Thyroid gland (tissue), 4 donors: ENCODE data around the gene ALKBH3. TPM values are rescaled to one million over a fixed set of nuclear protein-coding genes. Genes with fewer than 3 reads are reported as not detected.

ENCODE experiments used
- DNase-seq, 2 donors: peaks; one replicate each; pipeline ENCODE4 v3.0.0-alpha.2; 2019
- H3K27ac ChIP-seq, 3 donors: fragments of 200-600 bp; sonication (generic); 1 replicate in 2 of 3; 2 replicates in 1 of 3; pipeline ENCODE4 v1.5.1; 2016 to 2019; ENCODE audit warnings: mild to moderate bottlenecking in 1 of 3, moderate library complexity in 1 of 3
- H3K27me3 ChIP-seq: fragments of 200-600 bp; sonication (generic); one replicate; pipeline ENCODE4 v1.5.1; 2019
- H3K36me3 ChIP-seq, 2 donors: fragments of 200-600 bp; sonication (generic); one replicate each; pipeline ENCODE4 v1.5.1; 2016 to 2019
- H3K4me1 ChIP-seq, 2 donors: fragments of 200-600 bp; sonication (generic); one replicate each; pipeline ENCODE4 v1.5.1; 2017 to 2019
- H3K4me3 ChIP-seq, 3 donors: fragments of 200-600 bp; sonication (generic); replicated peaks in 1 of 3; 1 replicate in 2 of 3; 2 replicates in 1 of 3; pipeline ENCODE4 v1.5.1; 2016; ENCODE audit warnings: mild to moderate bottlenecking in 1 of 3
- H3K9me3 ChIP-seq: fragments of 200-600 bp; sonication (generic); one replicate; pipeline ENCODE4 v1.5.1; 2017
- POLR2A ChIP-seq, 2 donors: fragments of 450-650 bp; IDR thresholded peaks; one replicate each; pipeline ENCODE4 v1.6.1; 2017; ENCODE audit warnings: antibody characterized with exemption in 2 of 2, mild to moderate bottlenecking in 2 of 2, moderate library complexity in 1 of 2
- WGBS, 2 donors: methylation state at CpG; one replicate each; pipeline ENCODE4 v1.1.5; 2017; 5-methylcytosine and 5-hydroxymethylcytosine counted together
- intact Hi-C: fragments of 100-400 bp; cut with DNase I; formaldehyde crosslinking; loops from one replicate; pipeline ENCODE4 v1.15.1; 2023
- total RNA-seq, 4 donors: library from RNA; depleted of rRNA; stranded (reverse); fragments of >200 nt; gene quantifications; one replicate each; pipeline ENCODE4 v1.2.3, GENCODE V29; 2016
- TF ChIP-seq, protein P1 (sequence below), 6 experiments: fragments of 200-600 bp in 3 of 6; fragments of 450-650 bp in 3 of 6; sonication (generic) in 3 of 6; IDR thresholded peaks; one replicate each; pipeline ENCODE4 v1.5.1; 2016 to 2019; ENCODE audit warnings: antibody characterized with exemption in 6 of 6, mild to moderate bottlenecking in 2 of 6, inconsistent platforms in 1 of 6, moderate library complexity in 1 of 6

ALKBH3 gene
- total RNA-seq, 4 donors from 2014 or later = 32.6 to 44.3 (median 40.4) TPM

DNA sequence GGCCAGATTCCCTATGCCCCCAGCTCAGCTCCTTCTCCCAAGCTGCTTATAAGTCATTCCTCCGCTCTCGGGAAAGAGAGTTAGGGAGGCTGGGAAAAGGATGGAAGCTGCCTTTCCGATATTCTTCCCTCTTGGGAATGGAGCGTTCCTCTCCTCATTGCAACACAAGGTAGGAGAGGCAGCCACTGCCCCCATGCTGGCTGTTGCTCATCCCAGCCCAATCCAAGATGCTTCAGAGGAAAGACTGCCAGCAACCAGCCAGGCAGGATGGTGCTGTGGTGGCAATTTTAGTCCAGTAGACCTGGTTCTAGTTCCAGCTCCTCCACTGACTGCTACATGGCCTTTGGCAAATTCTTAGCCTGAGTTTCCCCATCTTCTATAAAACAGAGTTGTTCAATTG lies 48.1 kb downstream of the ALKBH3 start:
- intact Hi-C loops = no loop called here
- Histone ChIP-seq H3K9me3 (no peaks in the 10 kb centered on the region), H3K27me3 (no peaks in the 10 kb centered on the region), H3K4me1 (peaks cover 0 to 7% of the 10 kb centered on the region in 2 donors), H3K36me3 (no peaks in the 10 kb centered on the region), H3K27ac (no peak overlapping the region), H3K4me3 (no peak overlapping the region)
- TF ChIP-seq, protein P1, sequence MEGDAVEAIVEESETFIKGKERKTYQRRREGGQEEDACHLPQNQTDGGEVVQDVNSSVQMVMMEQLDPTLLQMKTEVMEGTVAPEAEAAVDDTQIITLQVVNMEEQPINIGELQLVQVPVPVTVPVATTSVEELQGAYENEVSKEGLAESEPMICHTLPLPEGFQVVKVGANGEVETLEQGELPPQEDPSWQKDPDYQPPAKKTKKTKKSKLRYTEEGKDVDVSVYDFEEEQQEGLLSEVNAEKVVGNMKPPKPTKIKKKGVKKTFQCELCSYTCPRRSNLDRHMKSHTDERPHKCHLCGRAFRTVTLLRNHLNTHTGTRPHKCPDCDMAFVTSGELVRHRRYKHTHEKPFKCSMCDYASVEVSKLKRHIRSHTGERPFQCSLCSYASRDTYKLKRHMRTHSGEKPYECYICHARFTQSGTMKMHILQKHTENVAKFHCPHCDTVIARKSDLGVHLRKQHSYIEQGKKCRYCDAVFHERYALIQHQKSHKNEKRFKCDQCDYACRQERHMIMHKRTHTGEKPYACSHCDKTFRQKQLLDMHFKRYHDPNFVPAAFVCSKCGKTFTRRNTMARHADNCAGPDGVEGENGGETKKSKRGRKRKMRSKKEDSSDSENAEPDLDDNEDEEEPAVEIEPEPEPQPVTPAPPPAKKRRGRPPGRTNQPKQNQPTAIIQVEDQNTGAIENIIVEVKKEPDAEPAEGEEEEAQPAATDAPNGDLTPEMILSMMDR (IDR thresholded peaks at IDR 0.05) = no peak
- TF ChIP-seq POLR2A (IDR thresholded peaks at IDR 0.05) = no peak
- DNase-seq = no peak
- 98 to 100% methylated on average over 4 of the region's 4 CpGs for WGBS, 2 donors

DNA sequence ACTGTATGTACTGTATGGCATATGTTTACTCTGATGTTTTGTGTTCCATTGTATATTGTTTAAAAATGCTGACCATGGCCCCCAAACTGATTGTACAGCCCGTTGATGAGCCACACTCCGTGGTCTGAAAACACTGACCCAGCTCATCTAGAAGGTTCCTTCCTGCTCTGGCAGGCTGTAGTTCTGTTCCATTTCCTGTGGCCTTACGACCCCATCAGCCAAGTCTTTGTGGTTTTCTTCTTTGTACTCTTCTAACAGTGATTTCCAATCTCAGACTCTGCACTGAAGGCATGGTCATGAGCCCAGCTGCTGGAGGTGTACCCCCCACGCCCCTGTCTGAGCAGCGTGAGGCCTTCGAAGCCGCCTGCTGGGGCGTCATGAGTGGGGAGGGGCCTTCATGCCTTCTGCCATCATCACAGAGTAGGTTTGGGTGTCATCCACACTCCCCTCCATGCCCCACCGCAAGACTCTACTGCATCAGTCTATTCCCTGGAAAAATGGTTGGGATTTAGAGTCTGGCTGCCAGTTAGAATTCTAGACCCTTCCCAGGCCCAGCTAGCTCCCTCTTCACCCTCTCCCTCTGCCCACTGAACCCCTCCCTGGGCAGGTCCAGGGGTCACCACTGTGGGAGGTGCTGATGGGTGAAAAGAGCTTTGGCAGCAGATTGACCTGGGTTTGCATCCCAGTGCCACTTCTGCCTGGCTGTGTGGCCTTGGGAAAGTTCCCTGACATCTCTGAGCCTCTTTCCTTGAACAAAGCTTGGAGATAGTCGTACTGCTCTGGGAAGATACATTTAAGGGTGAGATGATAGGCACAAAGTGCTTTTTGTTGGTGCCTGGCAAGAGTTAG lies 50.5 kb downstream of the ALKBH3 start:
- TF ChIP-seq, protein P1 (IDR thresholded peaks at IDR 0.05) = no peak
- TF ChIP-seq POLR2A (IDR thresholded peaks at IDR 0.05) = no peak
- no peak for DNase-seq
- Histone ChIP-seq H3K4me3 (no peak overlapping the region), H3K27ac (no peak overlapping the region), H3K4me1 (no peaks in the 10 kb centered on the region), H3K27me3 (no peaks in the 10 kb centered on the region), H3K36me3 (no peaks in the 10 kb centered on the region), H3K9me3 (no peaks in the 10 kb centered on the region)
- 64 to 68% methylated on average over 10 of the region's 10 CpGs for WGBS, 2 donors
- intact Hi-C loops = no loop called here

DNA sequence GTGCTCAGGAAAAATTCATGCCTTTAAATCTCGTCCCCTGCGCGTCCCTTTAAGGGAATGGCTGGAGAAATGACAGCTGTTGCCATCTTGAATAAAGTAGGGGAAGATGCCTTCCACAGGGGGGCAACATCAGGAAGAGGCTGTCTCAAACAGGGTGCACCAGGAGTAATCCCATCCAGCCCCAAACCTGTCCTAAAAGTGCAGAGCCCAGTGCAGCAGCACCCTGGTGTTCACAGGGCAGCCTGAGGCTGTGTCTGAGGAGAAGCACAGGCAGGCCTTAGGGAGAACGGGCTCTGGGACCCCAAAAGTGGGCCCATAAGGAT lies 51.0 kb downstream of the ALKBH3 start:
- Histone ChIP-seq H3K36me3 (no peaks in the 10 kb centered on the region), H3K4me1 (no peaks in the 10 kb centered on the region), H3K27me3 (no peaks in the 10 kb centered on the region), H3K4me3 (no peak overlapping the region), H3K9me3 (no peaks in the 10 kb centered on the region), H3K27ac (no peak overlapping the region)
- DNase-seq = no peak
- 85 to 93% methylated on average over 4 of the region's 4 CpGs for WGBS, 2 donors
- no peak for TF ChIP-seq POLR2A (IDR thresholded peaks at IDR 0.05)
- TF ChIP-seq, protein P1 (IDR thresholded peaks at IDR 0.05) = no peak
- intact Hi-C loops = no loop called here

DNA sequence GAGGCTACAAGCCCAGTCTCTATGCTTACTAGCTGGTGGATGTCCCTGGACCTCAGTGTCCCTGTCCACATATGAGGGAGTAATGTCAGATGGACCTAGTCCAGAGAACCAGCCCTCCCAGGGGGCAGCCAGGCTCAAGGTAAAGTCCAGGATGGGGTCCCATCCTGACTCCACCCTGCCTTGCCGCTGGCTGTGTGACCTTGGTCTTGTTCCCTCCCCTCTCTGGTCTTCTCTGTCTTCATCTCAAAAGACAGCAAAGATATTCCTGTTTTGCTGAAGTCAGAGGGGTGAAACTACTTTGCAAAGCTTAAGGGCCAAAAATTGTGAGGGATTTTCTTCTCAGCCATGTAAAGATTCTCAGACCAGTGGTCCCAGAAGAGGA lies 52.6 kb downstream of the ALKBH3 start:
- H3K27ac ChIP-seq = no peak overlapping the region
- H3K36me3 ChIP-seq = no peaks in the 10 kb centered on the region
- TF ChIP-seq, protein P1 (IDR thresholded peaks at IDR 0.05) = no peak
- TF ChIP-seq POLR2A (IDR thresholded peaks at IDR 0.05) = no peak
- no peaks in the 10 kb centered on the region for H3K9me3 ChIP-seq
- no peaks in the 10 kb centered on the region for H3K27me3 ChIP-seq
- intact Hi-C loops = no loop called here
- no peak overlapping the region for H3K4me3 ChIP-seq
- no peaks in the 10 kb centered on the region for H3K4me1 ChIP-seq
- 40 to 86% methylated on average over 1 of the region's 1 CpG for WGBS, 2 donors
- no peak for DNase-seq
